Breast epithelium (tissue), 4 donors: ENCODE data around the gene AK1. TPM values are rescaled to one million over a fixed set of nuclear protein-coding genes. Genes with fewer than 3 reads are reported as not detected.
"Not testable (repeated sequence)": the region's sequence is repeated elsewhere in the genome, so short reads cannot be mapped to it uniquely, and the experiment has no call there.

Experiments used
- DNase-seq, 2 donors: peaks; one replicate each; pipeline ENCODE4 v3.0.0-alpha.2; 2019; ENCODE audit warnings: low spot score in 2 of 2
- H3K27ac ChIP-seq, 2 donors: fragments of 200-600 bp; sonication (generic) in 1 of 2; one replicate each; pipeline ENCODE4 v1.5.1; 2016 to 2019; ENCODE audit warnings: mild to moderate bottlenecking in 1 of 2
- H3K27me3 ChIP-seq, 2 donors: fragments of 200-600 bp; sonication (generic) in 1 of 2; one replicate each; pipeline versions ENCODE4 v1.5.1 to v1.6.0; 2017 to 2019; ENCODE audit warnings: control low read depth in 1 of 2, mild to moderate bottlenecking in 1 of 2
- H3K36me3 ChIP-seq: fragments of 200-600 bp; one replicate; pipeline ENCODE4 v1.5.1; 2019
- H3K4me1 ChIP-seq, 2 donors: fragments of 200-600 bp; sonication (generic); one replicate each; pipeline ENCODE4 v1.5.1; 2016 to 2019; ENCODE audit warnings: control low read depth in 1 of 2
- H3K4me3 ChIP-seq, 3 donors: fragments of 200-600 bp; sonication (generic); 1 replicate in 2 of 3; 2 replicates in 1 of 3; pipeline ENCODE4 v1.5.1; 2016 to 2019; ENCODE audit warnings: mild to moderate bottlenecking in 3 of 3, moderate library complexity in 2 of 3
- H3K9me3 ChIP-seq, 2 donors: fragments of 200-600 bp; sonication (generic) in 1 of 2; one replicate each; pipeline ENCODE4 v1.5.1; 2016 to 2019; ENCODE audit warnings: control low read depth in 1 of 2
- POLR2A ChIP-seq: fragments of 450-650 bp; IDR thresholded peaks from one replicate; pipeline ENCODE4 v1.6.1; 2016; ENCODE audit warnings: antibody characterized with exemption, mild to moderate bottlenecking, moderate library complexity
- POLR2AphosphoS5 ChIP-seq, 3 donors: sonication (generic); formaldehyde crosslinking; IDR thresholded peaks; one replicate each; pipeline ENCODE4 v1.6.1; 2017; ENCODE audit warnings: antibody characterized with exemption in 3 of 3
- intact Hi-C: fragments of 100-400 bp; cut with DNase I; formaldehyde crosslinking; loops from one replicate; pipeline ENCODE4 v1.15.1; 2023; ENCODE audit warnings: low total_unique reads
- total RNA-seq, 3 donors: library from RNA; depleted of rRNA; stranded (reverse); fragments of >200 nt; gene quantifications; one replicate each; pipeline ENCODE4 v1.1.0, GENCODE V29; 2016
- TF ChIP-seq, protein P1 (sequence below), 3 donors: fragments of 450-650 bp; IDR thresholded peaks; one replicate each; pipeline ENCODE4 v1.5.1; 2016 to 2017; ENCODE audit warnings: antibody characterized with exemption in 3 of 3, mild to moderate bottlenecking in 3 of 3, moderate library complexity in 3 of 3

The AK1 gene
- total RNA-seq, 3 donors from 2014 or later, result 23.5 to 30.2 (median 23.6) TPM

- Histone ChIP-seq H3K4me3 (peak overlapping the region in 1 of 3 donors; percentile 29), H3K4me1 (peaks cover 11 to 17% of the 10 kb centered on the region in 2 donors), H3K27ac (peak overlapping the region; percentile 73 to 88), H3K27me3 (no peaks in the 10 kb centered on the region), H3K36me3 (no peaks in the 10 kb centered on the region), H3K9me3 (peaks cover 7 to 14% of the 10 kb centered on the region in 2 donors)
- TF ChIP-seq, protein P1, sequence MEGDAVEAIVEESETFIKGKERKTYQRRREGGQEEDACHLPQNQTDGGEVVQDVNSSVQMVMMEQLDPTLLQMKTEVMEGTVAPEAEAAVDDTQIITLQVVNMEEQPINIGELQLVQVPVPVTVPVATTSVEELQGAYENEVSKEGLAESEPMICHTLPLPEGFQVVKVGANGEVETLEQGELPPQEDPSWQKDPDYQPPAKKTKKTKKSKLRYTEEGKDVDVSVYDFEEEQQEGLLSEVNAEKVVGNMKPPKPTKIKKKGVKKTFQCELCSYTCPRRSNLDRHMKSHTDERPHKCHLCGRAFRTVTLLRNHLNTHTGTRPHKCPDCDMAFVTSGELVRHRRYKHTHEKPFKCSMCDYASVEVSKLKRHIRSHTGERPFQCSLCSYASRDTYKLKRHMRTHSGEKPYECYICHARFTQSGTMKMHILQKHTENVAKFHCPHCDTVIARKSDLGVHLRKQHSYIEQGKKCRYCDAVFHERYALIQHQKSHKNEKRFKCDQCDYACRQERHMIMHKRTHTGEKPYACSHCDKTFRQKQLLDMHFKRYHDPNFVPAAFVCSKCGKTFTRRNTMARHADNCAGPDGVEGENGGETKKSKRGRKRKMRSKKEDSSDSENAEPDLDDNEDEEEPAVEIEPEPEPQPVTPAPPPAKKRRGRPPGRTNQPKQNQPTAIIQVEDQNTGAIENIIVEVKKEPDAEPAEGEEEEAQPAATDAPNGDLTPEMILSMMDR (IDR thresholded peaks at IDR 0.05), result no peak
- peak in 1 of 3 donors; percentile 17 for TF ChIP-seq POLR2AphosphoS5 (IDR thresholded peaks at IDR 0.05)
- no peak for DNase-seq
- intact Hi-C loops, result no loop called here
These were observed 32.6 kb downstream of the AK1 start for GRCh38 chr9:127844821-127845359.

- peaks cover 9 to 25% of the 10 kb centered on the region in 2 donors for H3K4me1 ChIP-seq
- TF ChIP-seq, protein P1 (IDR thresholded peaks at IDR 0.05), result no peak
- TF ChIP-seq POLR2AphosphoS5 (IDR thresholded peaks at IDR 0.05), result no peak
- TF ChIP-seq POLR2A, result no peak
- no peak overlapping the region for H3K4me3 ChIP-seq
- intact Hi-C loops, result no loop called here
- H3K9me3 ChIP-seq, result no peaks in the 10 kb centered on the region
- no peak for DNase-seq
- no peaks in the 10 kb centered on the region for H3K27me3 ChIP-seq
- H3K36me3 ChIP-seq, result no peaks in the 10 kb centered on the region
- peak overlapping the region in 1 of 2 donors; percentile 98 for H3K27ac ChIP-seq
These were observed 36.2 kb downstream of the AK1 start for GRCh38 chr9:127841087-127841835.

- TF ChIP-seq POLR2AphosphoS5 (IDR thresholded peaks at IDR 0.05) (peak in 2 of 3 donors; percentile 53 to 70), POLR2A (no peak)
- TF ChIP-seq, protein P1 (IDR thresholded peaks at IDR 0.05), result no peak
- no peak for DNase-seq
- intact Hi-C loops, result no loop called here
- peak overlapping the region in 1 of 3 donors; percentile 37 for H3K4me3 ChIP-seq
- H3K27me3 ChIP-seq, result no peaks in the 10 kb centered on the region
- H3K36me3 ChIP-seq, result no peaks in the 10 kb centered on the region
- H3K27ac ChIP-seq, result peak overlapping the region; percentile 65 to 98
- H3K9me3 ChIP-seq, result no peaks in the 10 kb centered on the region
- peaks cover 9 to 22% of the 10 kb centered on the region in 2 donors for H3K4me1 ChIP-seq
These were observed 38.9 kb downstream of the AK1 start for GRCh38 chr9:127838375-127839078.

- Histone ChIP-seq H3K9me3 (no peaks in the 10 kb centered on the region), H3K36me3 (no peaks in the 10 kb centered on the region), H3K4me3 (no peak overlapping the region), H3K4me1 (peaks cover 9 to 22% of the 10 kb centered on the region in 2 donors), H3K27ac (peak overlapping the region; percentile 65 to 98), H3K27me3 (no peaks in the 10 kb centered on the region)
- TF ChIP-seq POLR2A (no peak), POLR2AphosphoS5 (IDR thresholded peaks at IDR 0.05) (no peak)
- TF ChIP-seq, protein P1 (IDR thresholded peaks at IDR 0.05), result no peak
- intact Hi-C loops, result no loop called here
- DNase-seq, result no peak
These were observed 40.1 kb downstream of the AK1 start for GRCh38 chr9:127837346-127837745.

DNA sequence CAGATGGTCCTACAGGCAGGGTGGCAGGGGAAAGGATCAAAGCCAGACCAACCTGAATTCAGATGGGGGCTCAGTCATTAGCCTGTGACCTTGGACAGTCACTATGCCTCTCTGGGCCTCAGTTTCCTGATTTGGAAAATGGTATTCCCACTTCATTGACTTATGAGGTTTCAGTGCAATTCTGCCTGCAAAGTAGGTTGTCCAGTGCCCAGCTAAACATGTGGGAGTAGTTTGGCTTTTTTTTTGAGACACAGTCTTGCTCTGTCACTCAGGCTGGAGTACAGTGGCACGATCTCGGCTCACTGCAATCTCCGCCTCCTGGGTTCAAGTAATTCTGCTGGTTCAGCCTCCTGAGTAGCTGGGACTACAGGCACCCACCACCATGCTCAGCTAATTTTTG is 40.9 kb downstream of the AK1 start:
- H3K4me3 ChIP-seq, H3K9me3 ChIP-seq, H3K36me3 ChIP-seq, DNase-seq, intact Hi-C loops, H3K27me3 ChIP-seq: not testable (repeated sequence)
- peak overlapping the region; percentile 71 to 98 for H3K27ac ChIP-seq
- H3K4me1 ChIP-seq, result peaks cover 9 to 22% of the 10 kb centered on the region in 2 donors
